HepG2 (cell line): ENCODE data around the gene FGA. TPM values are rescaled to one million over a fixed set of nuclear protein-coding genes. Genes with fewer than 3 reads are reported as not detected.
A peak's percentile ranks its signal among the peaks of the same experiment; 100 is the strongest.

Experiments used
- CEBPG ChIP-seq: IDR thresholded peaks from 2 replicates; pipeline ENCODE4 v1.6.1; 2016
- ELF3 ChIP-seq: IDR thresholded peaks from 2 replicates; pipeline ENCODE4 v1.6.1; 2016; ENCODE audit warnings: missing genetic modification reagents, missing compliant biosample characterization
- FOXP1 ChIP-seq, 2 experiments: fragments of 450-650 bp in 1 of 2; IDR thresholded peaks; 2 replicates each; pipeline ENCODE4 v1.6.1; 2017 to 2018; ENCODE audit warnings: antibody characterized with exemption in 1 of 2
- GABPA ChIP-seq, 2 experiments: IDR thresholded peaks; 2 replicates each; pipeline ENCODE4 v1.6.1; 2011 to 2016; ENCODE audit warnings: low read depth in 2 of 2, low read length in 1 of 2, missing biosample characterization in 1 of 2, missing genetic modification characterization in 1 of 2
- GTF3A ChIP-seq: sonication (generic); formaldehyde crosslinking; conservative IDR thresholded peaks from 2 replicates; pipeline ENCODE4 v1.4.0; 2020; ENCODE audit warnings: mild to moderate bottlenecking, missing genetic modification reagents
- HMG20A ChIP-seq: IDR thresholded peaks from 2 replicates; pipeline ENCODE4 v1.6.1; 2016; ENCODE audit warnings: borderline replicate concordance
- HMG20B ChIP-seq: conservative IDR thresholded peaks from 2 replicates; pipeline ENCODE4 v1.6.1; 2016; ENCODE audit warnings: missing genetic modification reagents, missing compliant biosample characterization
- MED13 ChIP-seq: sonication (generic); formaldehyde crosslinking; IDR thresholded peaks from 2 replicates; pipeline ENCODE4 v1.5.0; 2020; ENCODE audit warnings: missing genetic modification reagents
- NR3C1 ChIP-seq: sonication (generic); formaldehyde crosslinking; IDR thresholded peaks from 2 replicates; pipeline ENCODE4 v1.4.0; 2020; ENCODE audit warnings: missing genetic modification reagents
- PHF21A ChIP-seq: sonication (generic); formaldehyde crosslinking; IDR thresholded peaks from 2 replicates; pipeline ENCODE4 v1.5.0; 2020; ENCODE audit warnings: mild to moderate bottlenecking, missing genetic modification reagents
- POLR2AphosphoS5 ChIP-seq: IDR thresholded peaks from 2 replicates; pipeline ENCODE4 v1.6.1; 2012; ENCODE audit warnings: low read depth, low read length
- RARA ChIP-seq: IDR thresholded peaks from 2 replicates; pipeline ENCODE4 v1.6.1; 2016; ENCODE audit warnings: missing genetic modification reagents, missing compliant biosample characterization
- SMAD3 ChIP-seq: sonication (generic); formaldehyde crosslinking; IDR thresholded peaks from 2 replicates; pipeline ENCODE4 v1.4.0; 2020; ENCODE audit warnings: missing genetic modification reagents
- TCF7 ChIP-seq: sonication (generic); IDR thresholded peaks from 2 replicates; pipeline ENCODE4 v1.6.1; 2016; ENCODE audit warnings: antibody characterized with exemption, low read depth
- ZBTB21 ChIP-seq: sonication (generic); formaldehyde crosslinking; IDR thresholded peaks from 2 replicates; pipeline ENCODE4 v1.4.0; 2020; ENCODE audit warnings: missing genetic modification reagents
- ZNF33A ChIP-seq: sonication (generic); formaldehyde crosslinking; IDR thresholded peaks from 2 replicates; pipeline ENCODE4 v1.5.1; 2020; ENCODE audit warnings: missing genetic modification reagents, mild to moderate bottlenecking, moderate library complexity, borderline replicate concordance
- ZNF761 ChIP-seq: sonication (generic); formaldehyde crosslinking; conservative IDR thresholded peaks from 2 replicates; pipeline ENCODE4 v1.4.0; 2020; ENCODE audit warnings: mild to moderate bottlenecking, missing genetic modification reagents
- ZNF878 ChIP-seq: sonication (generic); formaldehyde crosslinking; IDR thresholded peaks from 2 replicates; pipeline ENCODE4 v1.8.1; 2023; ENCODE audit warnings: mild to moderate bottlenecking, missing genetic modification reagents, moderate library complexity
- polyA plus RNA-seq, 8 experiments: library from polyadenylated mRNA; depleted of rRNA in 3 of 8; stranded (reverse) in 7 of 8; unstranded in 1 of 8; fragments of >200 nt; fragmentation: Illumina TruSeq in 4 of 8; extraction: Trizol in 4 of 8; gene quantifications; 2 replicates each; pipeline versions ENCODE4 v1.2.1 to v1.2.3, GENCODE V29; 2011 to 2016; ENCODE audit warnings: low read depth in 4 of 8, missing spikeins in 1 of 8, mixed read lengths in 1 of 8; ENCODE audit not compliant: insufficient read depth in 1 of 8
- total RNA-seq, 5 experiments: library from RNA; depleted of rRNA; stranded (reverse); fragments of >200 nt; fragmentation: Illumina TruSeq; extraction: Trizol; gene quantifications; 2 replicates each; pipeline ENCODE4 v1.2.3, GENCODE V29; 2016; ENCODE audit warnings: low read depth in 1 of 5
- TF ChIP-seq, protein P1 (sequence below): IDR thresholded peaks from 2 replicates; pipeline ENCODE4 v1.6.1; 2016; ENCODE audit warnings: mild to moderate bottlenecking
- TF ChIP-seq, protein P2 (sequence below): sonication (generic); formaldehyde crosslinking; IDR thresholded peaks from 2 replicates; pipeline ENCODE4 v1.4.0; 2020; ENCODE audit warnings: missing genetic modification reagents
- TF ChIP-seq, protein P3 (sequence below): sonication (generic); formaldehyde crosslinking; IDR thresholded peaks from 2 replicates; pipeline ENCODE4 v1.8.1; 2023; ENCODE audit warnings: mild to moderate bottlenecking, moderate library complexity, missing genetic modification reagents
- TF ChIP-seq, protein P4 (sequence below): conservative IDR thresholded peaks from 2 replicates; pipeline ENCODE4 v1.6.1; 2018; ENCODE audit warnings: missing genetic modification reagents

The FGA gene
- total and polyA plus RNA-seq, 2 of the 13 experiments (the other 11 are each of a cell fraction or from before 2014, with no cell fraction given): 640 to 1,523 TPM

DNA sequence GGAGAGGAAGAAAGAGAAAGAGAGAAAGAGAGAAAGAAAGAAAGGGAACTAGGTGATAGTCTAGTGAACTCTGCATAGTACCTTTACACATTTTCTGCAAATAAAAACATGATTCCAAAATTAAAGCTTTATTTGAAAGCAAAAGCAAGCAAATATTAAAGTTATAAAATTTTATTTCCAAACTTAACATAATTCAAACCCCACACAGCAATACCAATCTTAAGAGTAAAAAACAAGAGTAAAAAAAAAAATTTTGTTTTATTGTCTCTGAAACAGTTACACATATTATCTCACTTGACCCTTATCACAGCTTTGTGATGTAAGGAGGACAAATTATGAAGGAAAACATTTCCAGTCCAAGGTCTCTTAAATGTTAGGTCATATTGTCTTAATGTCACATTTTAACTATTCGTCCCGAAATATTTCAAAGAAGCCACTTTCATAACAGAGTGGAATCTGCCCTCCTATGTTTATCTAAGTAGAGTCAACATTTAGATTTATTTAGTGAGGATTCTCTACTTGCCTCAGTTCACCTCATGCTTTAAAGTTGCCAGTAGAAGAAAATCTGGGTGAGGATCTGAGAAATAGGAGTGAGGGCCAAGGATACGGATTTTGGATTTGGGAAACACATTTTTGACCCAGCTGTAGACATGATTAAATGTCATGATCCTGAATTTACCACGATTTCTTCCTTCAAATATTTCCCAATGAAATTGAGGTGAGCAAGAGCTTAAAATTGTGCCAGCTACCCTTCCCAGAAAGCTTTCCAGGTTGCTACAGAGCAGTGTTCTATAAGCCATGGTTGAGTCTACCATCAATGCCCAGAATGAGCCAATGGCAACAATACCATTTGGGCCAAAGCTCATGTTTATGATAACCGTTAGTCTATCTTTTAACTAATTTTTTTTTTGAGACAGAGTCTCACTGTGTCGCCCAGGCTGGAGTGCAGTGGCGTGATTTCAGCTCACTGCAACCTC, 7.5 kb upstream of the FGA start (continued):
- peak; percentile 96 for TF ChIP-seq MED13
- TF ChIP-seq ZNF33A (CRISPR knock-in tag): peak; percentile 65; the same call in 1 of the 2 replicates
- TF ChIP-seq FOXP1 (IDR thresholded peaks at IDR 0.05): peak; percentile 31; the same call in 1 of the 2 replicates
- TF ChIP-seq FOXP1 (CRISPR knock-in tag; IDR thresholded peaks at IDR 0.05): peak; percentile 93
- no peak for TF ChIP-seq GTF3A (CRISPR knock-in tag)
- TF ChIP-seq, protein P1, sequence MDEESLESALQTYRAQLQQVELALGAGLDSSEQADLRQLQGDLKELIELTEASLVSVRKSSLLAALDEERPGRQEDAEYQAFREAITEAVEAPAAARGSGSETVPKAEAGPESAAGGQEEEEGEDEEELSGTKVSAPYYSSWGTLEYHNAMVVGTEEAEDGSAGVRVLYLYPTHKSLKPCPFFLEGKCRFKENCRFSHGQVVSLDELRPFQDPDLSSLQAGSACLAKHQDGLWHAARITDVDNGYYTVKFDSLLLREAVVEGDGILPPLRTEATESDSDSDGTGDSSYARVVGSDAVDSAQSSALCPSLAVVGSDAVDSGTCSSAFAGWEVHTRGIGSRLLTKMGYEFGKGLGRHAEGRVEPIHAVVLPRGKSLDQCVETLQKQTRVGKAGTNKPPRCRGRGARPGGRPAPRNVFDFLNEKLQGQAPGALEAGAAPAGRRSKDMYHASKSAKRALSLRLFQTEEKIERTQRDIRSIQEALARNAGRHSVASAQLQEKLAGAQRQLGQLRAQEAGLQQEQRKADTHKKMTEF (CRISPR knock-in tag): peak; percentile 89
- peak; percentile 96 for TF ChIP-seq TCF7
- no peak for TF ChIP-seq NR3C1 (CRISPR knock-in tag)
- TF ChIP-seq, protein P2, sequence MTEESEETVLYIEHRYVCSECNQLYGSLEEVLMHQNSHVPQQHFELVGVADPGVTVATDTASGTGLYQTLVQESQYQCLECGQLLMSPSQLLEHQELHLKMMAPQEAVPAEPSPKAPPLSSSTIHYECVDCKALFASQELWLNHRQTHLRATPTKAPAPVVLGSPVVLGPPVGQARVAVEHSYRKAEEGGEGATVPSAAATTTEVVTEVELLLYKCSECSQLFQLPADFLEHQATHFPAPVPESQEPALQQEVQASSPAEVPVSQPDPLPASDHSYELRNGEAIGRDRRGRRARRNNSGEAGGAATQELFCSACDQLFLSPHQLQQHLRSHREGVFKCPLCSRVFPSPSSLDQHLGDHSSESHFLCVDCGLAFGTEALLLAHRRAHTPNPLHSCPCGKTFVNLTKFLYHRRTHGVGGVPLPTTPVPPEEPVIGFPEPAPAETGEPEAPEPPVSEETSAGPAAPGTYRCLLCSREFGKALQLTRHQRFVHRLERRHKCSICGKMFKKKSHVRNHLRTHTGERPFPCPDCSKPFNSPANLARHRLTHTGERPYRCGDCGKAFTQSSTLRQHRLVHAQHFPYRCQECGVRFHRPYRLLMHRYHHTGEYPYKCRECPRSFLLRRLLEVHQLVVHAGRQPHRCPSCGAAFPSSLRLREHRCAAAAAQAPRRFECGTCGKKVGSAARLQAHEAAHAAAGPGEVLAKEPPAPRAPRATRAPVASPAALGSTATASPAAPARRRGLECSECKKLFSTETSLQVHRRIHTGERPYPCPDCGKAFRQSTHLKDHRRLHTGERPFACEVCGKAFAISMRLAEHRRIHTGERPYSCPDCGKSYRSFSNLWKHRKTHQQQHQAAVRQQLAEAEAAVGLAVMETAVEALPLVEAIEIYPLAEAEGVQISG: no peak
- TF ChIP-seq HMG20A (CRISPR knock-in tag): peak; percentile 99
- TF ChIP-seq, protein P3, sequence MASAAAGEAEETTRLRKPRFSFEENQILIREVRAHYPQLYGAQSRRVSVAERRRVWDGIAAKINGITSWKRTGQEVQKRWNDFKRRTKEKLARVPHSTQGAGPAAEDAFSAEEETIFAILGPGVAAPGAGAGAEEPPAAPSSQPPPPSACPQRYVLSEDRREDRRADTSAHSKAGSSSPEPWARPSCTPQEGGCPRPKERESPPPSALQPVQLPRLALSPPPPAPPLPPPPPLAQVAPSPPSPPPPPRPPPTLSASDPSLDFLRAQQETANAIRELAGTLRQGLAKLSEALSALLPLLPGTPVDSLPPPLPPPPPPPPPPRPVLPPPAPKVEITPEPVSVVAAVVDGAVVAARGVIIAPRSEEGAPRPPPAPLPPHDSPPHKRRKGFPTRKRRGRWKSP (CRISPR knock-in tag): no peak; the same call in 1 of the 2 replicates
- peak; percentile 82 for TF ChIP-seq ZBTB21 (CRISPR knock-in tag)
- peak; percentile 73; the same call in 1 of the 2 replicates for TF ChIP-seq PHF21A (CRISPR knock-in tag)
- TF ChIP-seq ZNF878 (CRISPR knock-in tag): peak; percentile 33; the same call in 1 of the 2 replicates
- 0 out of 2 replicates have a peak, but pooled peaks have one; percentile 39 for TF ChIP-seq ZNF761 (CRISPR knock-in tag)
- peak; percentile 99 for TF ChIP-seq RARA (CRISPR knock-in tag)
- peak; percentile 47; the same call in 1 of the 2 replicates for TF ChIP-seq POLR2AphosphoS5
- peak; percentile 78 for TF ChIP-seq ELF3 (CRISPR knock-in tag)
- peak; percentile 89 for TF ChIP-seq CEBPG (CRISPR knock-in tag)
- peak; percentile 90; the same call in 1 of the 2 replicates for TF ChIP-seq HMG20B (CRISPR knock-in tag)
- TF ChIP-seq GABPA (IDR thresholded peaks at IDR 0.05; ENCODE audit: low read depth, low read length): no peak
- TF ChIP-seq GABPA (CRISPR knock-in tag; IDR thresholded peaks at IDR 0.05; ENCODE audit: low read depth): peak; percentile 49; the same call in 1 of the 2 replicates
- TF ChIP-seq, protein P4, sequence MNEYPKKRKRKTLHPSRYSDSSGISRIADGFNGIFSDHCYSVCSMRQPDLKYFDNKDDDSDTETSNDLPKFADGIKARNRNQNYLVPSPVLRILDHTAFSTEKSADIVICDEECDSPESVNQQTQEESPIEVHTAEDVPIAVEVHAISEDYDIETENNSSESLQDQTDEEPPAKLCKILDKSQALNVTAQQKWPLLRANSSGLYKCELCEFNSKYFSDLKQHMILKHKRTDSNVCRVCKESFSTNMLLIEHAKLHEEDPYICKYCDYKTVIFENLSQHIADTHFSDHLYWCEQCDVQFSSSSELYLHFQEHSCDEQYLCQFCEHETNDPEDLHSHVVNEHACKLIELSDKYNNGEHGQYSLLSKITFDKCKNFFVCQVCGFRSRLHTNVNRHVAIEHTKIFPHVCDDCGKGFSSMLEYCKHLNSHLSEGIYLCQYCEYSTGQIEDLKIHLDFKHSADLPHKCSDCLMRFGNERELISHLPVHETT: no peak
- TF ChIP-seq SMAD3 (CRISPR knock-in tag): peak; percentile 86
